Measurements from ENCODE around the gene ARMC5. TPM values are rescaled to one million over a fixed set of nuclear protein-coding genes. Genes with fewer than 3 reads are reported as not detected.

ARMC5 gene
- total and polyA plus RNA-seq, 9 of the 15 experiments (the other 6 are each of a cell fraction or from before 2014, with no cell fraction given), result 0.11 to 13.5 (median 2.1) TPM

GRCh38 chr16:31473264-31473984 is 14.1 kb downstream of the ARMC5 start (continued):
- no peak for TF ChIP-seq ZNF318 (IDR thresholded peaks at IDR 0.05; ENCODE audit: borderline replicate concordance in 1 of 2, low read depth in 1 of 2)
- TF ChIP-seq BRF1 (IDR thresholded peaks at IDR 0.05; ENCODE audit: borderline replicate concordance, extremely low read depth, insufficient read length), result no peak
